IPS-20b (cell line): Measurements from ENCODE around the gene ANKS1B.
"Not testable (repeated sequence)": the region's sequence is repeated elsewhere in the genome, so short reads cannot be mapped to it uniquely, and the experiment has no call there.

ENCODE experiments used
- H3K27ac ChIP-seq: one replicate; pipeline ENCODE4 v1.5.1; 2013; ENCODE audit warnings: low read length
- H3K27me3 ChIP-seq: 2 replicates; pipeline ENCODE4 v1.6.1; 2013; ENCODE audit warnings: mild to moderate bottlenecking, low read length, inconsistent platforms; ENCODE audit not compliant: insufficient read depth
- H3K36me3 ChIP-seq: 2 replicates; pipeline ENCODE4 v1.6.1; 2013; ENCODE audit warnings: low read depth, mild to moderate bottlenecking, inconsistent platforms, low read length, moderate library complexity; ENCODE audit not compliant: insufficient read depth
- H3K4me1 ChIP-seq: 2 replicates; pipeline ENCODE4 v1.6.1; 2013; ENCODE audit warnings: mild to moderate bottlenecking, control low read depth, inconsistent platforms, low read length, moderate library complexity; ENCODE audit not compliant: insufficient read depth
- H3K4me3 ChIP-seq: 2 replicates; pipeline ENCODE4 v1.5.1; 2013; ENCODE audit warnings: mild to moderate bottlenecking, low read length, inconsistent platforms
- H3K9ac ChIP-seq: 2 replicates; pipeline ENCODE4 v1.6.1; 2013; ENCODE audit warnings: low read depth, mild to moderate bottlenecking, inconsistent platforms, low read length, moderate library complexity
- H3K9me3 ChIP-seq: 2 replicates; pipeline ENCODE4 v1.6.1; 2013; ENCODE audit warnings: mild to moderate bottlenecking, low read depth, low read length, inconsistent platforms; ENCODE audit not compliant: insufficient read depth

Gene ANKS1B

GRCh38 chr12:98970210-98970609 is 1014.5 kb downstream of the ANKS1B start:
- H3K4me1 ChIP-seq: no peaks in the 10 kb centered on the region; the same call in none of the 2 replicates
- no peak overlapping the region for H3K27ac ChIP-seq
- H3K9ac ChIP-seq: no peak overlapping the region
- H3K4me3 ChIP-seq: no peak overlapping the region
- no peaks in the 10 kb centered on the region for H3K36me3 ChIP-seq
- H3K9me3 ChIP-seq: no peaks in the 10 kb centered on the region
- H3K27me3 ChIP-seq: no peaks in the 10 kb centered on the region

GRCh38 chr12:98968896-98969295 is 1015.8 kb downstream of the ANKS1B start:
- Histone ChIP-seq H3K36me3 (no peaks in the 10 kb centered on the region), H3K27ac (no peak overlapping the region), H3K4me3 (no peak overlapping the region), H3K27me3 (no peaks in the 10 kb centered on the region), H3K9ac (no peak overlapping the region), H3K9me3 (no peaks in the 10 kb centered on the region), H3K4me1 (no peaks in the 10 kb centered on the region; the same call in none of the 2 replicates)

GRCh38 chr12:98957135-98957534 is 1027.6 kb downstream of the ANKS1B start:
- H3K9ac ChIP-seq, H3K9me3 ChIP-seq, H3K36me3 ChIP-seq, H3K4me3 ChIP-seq, H3K4me1 ChIP-seq, H3K27me3 ChIP-seq, H3K27ac ChIP-seq: not testable (repeated sequence)

- Histone ChIP-seq H3K4me3 (no peak overlapping the region), H3K27ac (no peak overlapping the region), H3K36me3 (no peaks in the 10 kb centered on the region), H3K27me3 (no peaks in the 10 kb centered on the region), H3K9ac (no peak overlapping the region), H3K9me3 (no peaks in the 10 kb centered on the region), H3K4me1 (no peaks in the 10 kb centered on the region)
Measured at GRCh38 chr12:98955284-98955683, 1029.5 kb downstream of the ANKS1B start.

- Histone ChIP-seq H3K9ac (no peak overlapping the region), H3K36me3 (no peaks in the 10 kb centered on the region), H3K27ac (no peak overlapping the region), H3K9me3 (no peaks in the 10 kb centered on the region), H3K27me3 (no peaks in the 10 kb centered on the region), H3K4me3 (no peak overlapping the region), H3K4me1 (no peaks in the 10 kb centered on the region)
Measured at GRCh38 chr12:98954506-98954905, 1030.2 kb downstream of the ANKS1B start.

- no peak overlapping the region for H3K9ac ChIP-seq
- H3K27ac ChIP-seq: no peak overlapping the region
- H3K27me3 ChIP-seq: no peaks in the 10 kb centered on the region
- no peak overlapping the region for H3K4me3 ChIP-seq
- H3K9me3 ChIP-seq: no peaks in the 10 kb centered on the region
- H3K36me3 ChIP-seq: no peaks in the 10 kb centered on the region
- H3K4me1 ChIP-seq: peaks cover 2% of the 10 kb centered on the region; the same call in 1 of the 2 replicates
Measured at GRCh38 chr12:98951406-98951805, 1033.3 kb downstream of the ANKS1B start.

- H3K36me3 ChIP-seq: no peaks in the 10 kb centered on the region
- H3K4me1 ChIP-seq: peaks cover 2% of the 10 kb centered on the region; the same call in 1 of the 2 replicates
- H3K27me3 ChIP-seq: no peaks in the 10 kb centered on the region
- no peak overlapping the region for H3K9ac ChIP-seq
- H3K9me3 ChIP-seq: no peaks in the 10 kb centered on the region
- no peak overlapping the region for H3K27ac ChIP-seq
- H3K4me3 ChIP-seq: no peak overlapping the region
Measured at GRCh38 chr12:98948343-98948949, 1036.3 kb downstream of the ANKS1B start.

- Histone ChIP-seq H3K4me3 (no peak overlapping the region), H3K9me3 (no peaks in the 10 kb centered on the region), H3K9ac (no peak overlapping the region), H3K36me3 (no peaks in the 10 kb centered on the region), H3K4me1 (peaks cover 2% of the 10 kb centered on the region; the same call in 1 of the 2 replicates), H3K27me3 (no peaks in the 10 kb centered on the region), H3K27ac (no peak overlapping the region)
Measured at GRCh38 chr12:98945864-98946263, 1038.9 kb downstream of the ANKS1B start.

- Histone ChIP-seq H3K27me3 (no peaks in the 10 kb centered on the region), H3K9me3 (peaks cover 3% of the 10 kb centered on the region; the same call in 1 of the 2 replicates), H3K4me1 (peaks cover 11% of the 10 kb centered on the region; the same call in 1 of the 2 replicates), H3K9ac (no peak overlapping the region), H3K27ac (no peak overlapping the region), H3K4me3 (no peak overlapping the region), H3K36me3 (no peaks in the 10 kb centered on the region)
Measured at GRCh38 chr12:98939926-98940325, 1044.8 kb downstream of the ANKS1B start.

- Histone ChIP-seq H3K4me1 (peaks cover 11% of the 10 kb centered on the region; the same call in 1 of the 2 replicates), H3K9me3 (peaks cover 3% of the 10 kb centered on the region; the same call in 1 of the 2 replicates), H3K27ac (no peak overlapping the region), H3K27me3 (no peaks in the 10 kb centered on the region), H3K9ac (no peak overlapping the region), H3K36me3 (no peaks in the 10 kb centered on the region), H3K4me3 (no peak overlapping the region)
Measured at GRCh38 chr12:98939350-98939749, 1045.4 kb downstream of the ANKS1B start.

- H3K27ac ChIP-seq: no peak overlapping the region
- H3K9ac ChIP-seq: no peak overlapping the region
- H3K36me3 ChIP-seq: no peaks in the 10 kb centered on the region
- no peaks in the 10 kb centered on the region for H3K27me3 ChIP-seq
- H3K9me3 ChIP-seq: peaks cover 3% of the 10 kb centered on the region; the same call in 1 of the 2 replicates
- H3K4me3 ChIP-seq: no peak overlapping the region
- peaks cover 11% of the 10 kb centered on the region; the same call in 1 of the 2 replicates for H3K4me1 ChIP-seq
Measured at GRCh38 chr12:98935847-98936246, 1048.9 kb downstream of the ANKS1B start.

- Histone ChIP-seq H3K9ac (no peak overlapping the region), H3K27ac (no peak overlapping the region), H3K9me3 (no peaks in the 10 kb centered on the region; the same call in 1 of the 2 replicates), H3K4me3 (no peak overlapping the region), H3K36me3 (no peaks in the 10 kb centered on the region), H3K4me1 (no peaks in the 10 kb centered on the region), H3K27me3 (no peaks in the 10 kb centered on the region)
Measured at GRCh38 chr12:98922871-98923270, 1061.9 kb downstream of the ANKS1B start.
